A673 (cell line): ENCODE data around the gene KRTAP10-7.

Source experiments
- EZH2 ChIP-seq: fragments of 200-600 bp; sonication (generic); IDR thresholded peaks from 2 replicates; pipeline ENCODE4 v1.6.1; 2017; ENCODE audit warnings: borderline replicate concordance, low read depth, mild to moderate bottlenecking, mixed read lengths, antibody characterized with exemption, low read length; ENCODE audit not compliant: poor library complexity, severe bottlenecking
- TF ChIP-seq, protein P1 (sequence below): fragments of 300-800, 200-600 bp; sonication (generic); conservative IDR thresholded peaks from 2 replicates; pipeline ENCODE4 v1.5.1; 2017; ENCODE audit warnings: low read depth, mild to moderate bottlenecking, antibody characterized with exemption, low read length, moderate library complexity, mixed read lengths

DNA sequence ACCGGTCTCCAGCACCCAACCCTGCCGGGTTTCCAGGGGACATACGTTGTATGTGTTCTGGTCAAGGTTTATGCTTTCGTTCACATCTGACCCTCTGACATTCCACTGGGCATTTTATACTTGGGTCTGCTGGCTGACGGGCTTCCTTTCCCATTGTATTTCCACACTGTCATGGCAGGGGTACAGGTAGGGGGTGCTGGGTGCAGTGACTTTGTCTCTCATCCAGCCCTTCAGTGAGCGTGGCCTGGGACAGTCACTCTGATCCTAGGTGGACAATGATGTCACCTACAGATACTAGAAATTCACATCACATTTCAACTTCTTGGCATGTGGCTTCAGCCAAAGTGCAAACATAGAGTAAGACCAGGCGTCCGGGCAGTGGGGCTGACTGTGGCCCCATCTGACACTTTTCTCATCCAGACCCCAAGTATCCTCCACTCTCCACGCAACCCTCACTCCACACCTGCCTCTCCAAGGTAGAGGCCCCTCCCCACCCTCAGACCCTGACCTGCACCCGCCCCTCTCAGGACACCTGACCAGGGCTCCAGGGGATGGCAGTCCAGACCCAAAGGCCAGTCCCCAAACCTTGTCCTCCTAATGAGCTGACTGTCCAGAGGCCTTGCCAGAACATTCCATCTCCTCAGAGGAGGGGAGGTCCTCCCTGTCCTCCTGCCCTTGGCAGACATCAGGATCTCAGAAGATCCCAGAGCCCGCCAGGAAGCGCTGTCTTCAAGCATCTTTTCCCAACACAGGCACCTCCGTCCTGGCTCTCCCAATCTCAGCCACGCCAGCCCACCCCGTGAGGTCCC, 36.0 kb downstream of the KRTAP10-7 start:
- TF ChIP-seq, protein P1, sequence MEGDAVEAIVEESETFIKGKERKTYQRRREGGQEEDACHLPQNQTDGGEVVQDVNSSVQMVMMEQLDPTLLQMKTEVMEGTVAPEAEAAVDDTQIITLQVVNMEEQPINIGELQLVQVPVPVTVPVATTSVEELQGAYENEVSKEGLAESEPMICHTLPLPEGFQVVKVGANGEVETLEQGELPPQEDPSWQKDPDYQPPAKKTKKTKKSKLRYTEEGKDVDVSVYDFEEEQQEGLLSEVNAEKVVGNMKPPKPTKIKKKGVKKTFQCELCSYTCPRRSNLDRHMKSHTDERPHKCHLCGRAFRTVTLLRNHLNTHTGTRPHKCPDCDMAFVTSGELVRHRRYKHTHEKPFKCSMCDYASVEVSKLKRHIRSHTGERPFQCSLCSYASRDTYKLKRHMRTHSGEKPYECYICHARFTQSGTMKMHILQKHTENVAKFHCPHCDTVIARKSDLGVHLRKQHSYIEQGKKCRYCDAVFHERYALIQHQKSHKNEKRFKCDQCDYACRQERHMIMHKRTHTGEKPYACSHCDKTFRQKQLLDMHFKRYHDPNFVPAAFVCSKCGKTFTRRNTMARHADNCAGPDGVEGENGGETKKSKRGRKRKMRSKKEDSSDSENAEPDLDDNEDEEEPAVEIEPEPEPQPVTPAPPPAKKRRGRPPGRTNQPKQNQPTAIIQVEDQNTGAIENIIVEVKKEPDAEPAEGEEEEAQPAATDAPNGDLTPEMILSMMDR: no peak
- TF ChIP-seq EZH2: no peak
